HG03442 (cell line): Measurements from ENCODE around the gene BRD7.

Experiments used
- ATAC-seq: cut with Tn5 transposase; IDR thresholded peaks from one replicate; pipeline ENCODE4 v1.9.1; 2021; ENCODE audit warnings: mild to moderate bottlenecking, moderate library complexity; ENCODE audit not compliant: unreplicated experiment

BRD7 gene

GRCh38 chr16:50291719-50292565 is 76.8 kb downstream of the BRD7 start:
- ATAC-seq: no peak

- ATAC-seq: no peak
Measured at GRCh38 chr16:50290856-50291255, 77.9 kb downstream of the BRD7 start.

- ATAC-seq: no peak
Measured at GRCh38 chr16:50289950-50290764, 78.6 kb downstream of the BRD7 start.

GRCh38 chr16:50288920-50289319 is 79.9 kb downstream of the BRD7 start:
- ATAC-seq: no peak

- ATAC-seq: no peak
Measured at GRCh38 chr16:50288026-50288425, 80.8 kb downstream of the BRD7 start.

GRCh38 chr16:50286681-50287080 is 82.1 kb downstream of the BRD7 start:
- ATAC-seq: no peak

GRCh38 chr16:50285406-50286003 is 83.3 kb downstream of the BRD7 start:
- ATAC-seq: no peak

- no peak for ATAC-seq
Measured at GRCh38 chr16:50284131-50284911, 84.5 kb downstream of the BRD7 start.

GRCh38 chr16:50282955-50283631 is 85.7 kb downstream of the BRD7 start:
- no peak for ATAC-seq

- peak; percentile 87 for ATAC-seq
Measured at GRCh38 chr16:50282010-50282538, 86.7 kb downstream of the BRD7 start.

GRCh38 chr16:50281391-50282009 is 87.3 kb downstream of the BRD7 start:
- no peak for ATAC-seq

GRCh38 chr16:50280932-50281331 is 87.9 kb downstream of the BRD7 start:
- no peak for ATAC-seq

- ATAC-seq: no peak
Measured at GRCh38 chr16:50279504-50279865, 89.3 kb downstream of the BRD7 start.

GRCh38 chr16:50278251-50278650 is 90.5 kb downstream of the BRD7 start:
- no peak for ATAC-seq

- no peak for ATAC-seq
Measured at GRCh38 chr16:50276801-50277555, 91.8 kb downstream of the BRD7 start.

GRCh38 chr16:50276326-50276640 is 92.5 kb downstream of the BRD7 start:
- ATAC-seq: no peak

- ATAC-seq: no peak
Measured at GRCh38 chr16:50275428-50276325, 93.1 kb downstream of the BRD7 start.

- ATAC-seq: no peak
Measured at GRCh38 chr16:50275098-50275415, 93.7 kb downstream of the BRD7 start.
